NT2/D1 (cell line): Measurements from ENCODE around the gene NDST3.

Experiments
- DNase-seq: peaks from one replicate; pipeline ENCODE4 v3.0.0-alpha.2; 2011; ENCODE audit warnings: low read depth, low spot score
- H3K27me3 ChIP-seq: 2 replicates; pipeline ENCODE4 v1.6.0; 2011; ENCODE audit warnings: mild to moderate bottlenecking; ENCODE audit not compliant: insufficient read length, insufficient read depth
- H3K36me3 ChIP-seq: 2 replicates; pipeline ENCODE4 v1.6.1; 2011; ENCODE audit warnings: mild to moderate bottlenecking, low read length, mixed read lengths; ENCODE audit not compliant: insufficient read depth, insufficient read length
- H3K4me1 ChIP-seq: 2 replicates; pipeline ENCODE4 v1.5.1; 2011; ENCODE audit not compliant: insufficient read depth, insufficient read length
- H3K4me3 ChIP-seq: 2 replicates; pipeline ENCODE4 v1.5.1; 2011; ENCODE audit warnings: low read depth; ENCODE audit not compliant: insufficient read length
- H3K9ac ChIP-seq: 2 replicates; pipeline ENCODE4 v1.6.0; 2011; ENCODE audit warnings: low read depth; ENCODE audit not compliant: insufficient read length
- H3K9me3 ChIP-seq: 2 replicates; pipeline ENCODE4 v1.5.1; 2011; ENCODE audit warnings: mild to moderate bottlenecking, low read length; ENCODE audit not compliant: insufficient read depth
- SUZ12 ChIP-seq: IDR thresholded peaks from 2 replicates; pipeline ENCODE4 v1.6.1; 2011; ENCODE audit not compliant: insufficient read length, insufficient read depth; ENCODE audit errors: extremely low read depth
- YY1 ChIP-seq: IDR thresholded peaks from 2 replicates; pipeline ENCODE4 v1.6.1; 2011; ENCODE audit not compliant: insufficient read length, insufficient read depth
- ZNF274 ChIP-seq: IDR thresholded peaks from 2 replicates; pipeline ENCODE4 v1.6.1; 2011; ENCODE audit warnings: mild to moderate bottlenecking, low read depth, low read length

NDST3 gene

GRCh38 chr4:118273642-118274041 lies 239.4 kb downstream of the NDST3 start:
- no peak overlapping the region for H3K9ac ChIP-seq
- no peak for TF ChIP-seq SUZ12
- TF ChIP-seq ZNF274 = no peak
- TF ChIP-seq YY1 = no peak
- H3K4me3 ChIP-seq = no peak overlapping the region
- H3K36me3 ChIP-seq = peaks cover under 1% of the 10 kb centered on the region
- H3K27me3 ChIP-seq = no peaks in the 10 kb centered on the region
- no peak for DNase-seq
- H3K4me1 ChIP-seq = no peaks in the 10 kb centered on the region
- no peaks in the 10 kb centered on the region; the same call in 1 of the 2 replicates for H3K9me3 ChIP-seq

GRCh38 chr4:118276580-118276979 lies 242.3 kb downstream of the NDST3 start:
- no peaks in the 10 kb centered on the region for H3K4me1 ChIP-seq
- no peak overlapping the region for H3K4me3 ChIP-seq
- peaks cover 30% of the 10 kb centered on the region for H3K36me3 ChIP-seq
- no peak overlapping the region for H3K9ac ChIP-seq
- no peaks in the 10 kb centered on the region; the same call in 1 of the 2 replicates for H3K9me3 ChIP-seq
- TF ChIP-seq ZNF274 (no peak), SUZ12 (no peak), YY1 (no peak)
- H3K27me3 ChIP-seq = no peaks in the 10 kb centered on the region
- DNase-seq = no peak

DNA sequence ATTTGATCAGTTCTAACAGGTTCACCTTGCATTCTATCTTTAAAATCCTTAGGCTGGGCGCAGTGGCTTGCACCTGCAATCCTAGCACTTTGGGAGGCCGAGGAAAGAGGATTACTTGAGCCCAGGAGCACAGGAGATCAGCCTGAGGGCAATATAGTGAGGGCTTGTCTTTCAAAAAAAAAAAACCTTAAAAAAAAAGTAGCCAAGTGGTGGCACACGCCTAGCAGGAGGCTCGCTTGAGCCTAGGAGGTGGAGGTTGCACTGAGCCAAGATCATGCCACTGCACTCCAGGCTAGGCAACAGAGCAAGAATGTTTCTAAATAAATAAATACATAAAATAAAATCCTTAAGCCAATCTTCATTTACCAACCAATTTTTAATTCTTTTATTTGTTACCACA lies 243.0 kb downstream of the NDST3 start:
- H3K27me3 ChIP-seq = no peaks in the 10 kb centered on the region
- H3K36me3 ChIP-seq = peaks cover 36% of the 10 kb centered on the region
- H3K4me1 ChIP-seq = no peaks in the 10 kb centered on the region
- DNase-seq = no peak
- H3K4me3 ChIP-seq = peak overlapping the region; percentile 93
- no peaks in the 10 kb centered on the region; the same call in 1 of the 2 replicates for H3K9me3 ChIP-seq
- TF ChIP-seq YY1 (no peak), ZNF274 (no peak), SUZ12 (no peak)
- no peak overlapping the region for H3K9ac ChIP-seq

GRCh38 chr4:118278473-118279274 lies 244.4 kb downstream of the NDST3 start:
- Histone ChIP-seq H3K4me3 (peak overlapping the region; percentile 93), H3K9me3 (no peaks in the 10 kb centered on the region; the same call in 1 of the 2 replicates), H3K9ac (peak overlapping the region; percentile 99), H3K27me3 (no peaks in the 10 kb centered on the region), H3K36me3 (peaks cover 36% of the 10 kb centered on the region), H3K4me1 (no peaks in the 10 kb centered on the region)
- TF ChIP-seq ZNF274 (no peak), SUZ12 (no peak), YY1 (no peak)
- DNase-seq = peak; percentile 90

- Histone ChIP-seq H3K9me3 (no peaks in the 10 kb centered on the region; the same call in 1 of the 2 replicates), H3K9ac (peak overlapping the region; percentile 99), H3K36me3 (peaks cover 36% of the 10 kb centered on the region), H3K27me3 (no peaks in the 10 kb centered on the region), H3K4me1 (no peaks in the 10 kb centered on the region), H3K4me3 (peak overlapping the region; percentile 93)
- TF ChIP-seq SUZ12 (no peak), YY1 (no peak), ZNF274 (no peak)
- no peak for DNase-seq
Measured at GRCh38 chr4:118279328-118279727, 245.0 kb downstream of the NDST3 start.

GRCh38 chr4:118279920-118280432 lies 245.7 kb downstream of the NDST3 start:
- Histone ChIP-seq H3K4me1 (no peaks in the 10 kb centered on the region), H3K9me3 (no peaks in the 10 kb centered on the region; the same call in 1 of the 2 replicates), H3K4me3 (peak overlapping the region; percentile 93), H3K9ac (peak overlapping the region; percentile 99), H3K27me3 (no peaks in the 10 kb centered on the region), H3K36me3 (peaks cover 36% of the 10 kb centered on the region)
- no peak for DNase-seq
- TF ChIP-seq SUZ12 = no peak
- no peak for TF ChIP-seq YY1
- TF ChIP-seq ZNF274 = no peak

DNA sequence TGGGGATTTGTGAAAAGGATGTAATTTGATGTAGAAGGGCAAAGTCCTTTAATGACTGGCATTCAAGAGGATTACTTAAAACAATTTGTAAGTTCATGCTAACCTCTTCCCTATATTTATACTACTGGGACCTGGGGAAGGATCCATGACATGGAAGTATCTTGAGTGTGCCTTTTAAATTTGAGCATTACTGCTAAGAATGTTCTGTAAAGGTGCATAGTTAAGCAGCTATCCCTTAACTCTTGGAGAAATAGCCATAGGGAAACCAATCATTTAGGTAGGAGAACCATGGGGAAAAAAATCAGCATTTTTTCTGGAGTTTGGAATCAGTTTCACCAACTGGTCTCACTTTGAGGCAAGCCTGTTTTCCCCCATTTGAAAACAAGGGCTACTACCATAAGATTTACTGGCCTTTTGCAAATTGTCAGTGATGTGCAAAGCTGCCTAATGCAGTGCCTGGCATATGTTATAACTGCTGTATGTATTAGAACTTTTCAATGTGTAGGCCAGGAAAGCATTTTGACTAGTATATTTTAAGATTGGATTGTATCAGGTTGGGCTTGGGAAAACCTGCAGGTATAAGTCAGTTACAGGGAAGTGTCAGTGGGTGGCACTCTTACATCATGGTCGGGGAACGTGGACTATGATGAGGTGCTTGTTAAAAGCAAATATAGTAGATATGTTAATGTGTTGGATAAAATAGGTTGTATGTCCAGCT lies 246.4 kb downstream of the NDST3 start:
- Histone ChIP-seq H3K36me3 (peaks cover 36% of the 10 kb centered on the region), H3K4me3 (peak overlapping the region; percentile 93), H3K27me3 (no peaks in the 10 kb centered on the region), H3K4me1 (no peaks in the 10 kb centered on the region), H3K9me3 (no peaks in the 10 kb centered on the region; the same call in 1 of the 2 replicates), H3K9ac (peak overlapping the region; percentile 99)
- TF ChIP-seq SUZ12 (no peak), YY1 (no peak), ZNF274 (no peak)
- peak; percentile 40 for DNase-seq
